Mesendoderm (in vitro differentiated cells): Measurements from ENCODE around the gene HP1BP3.

Experiments
- DNase-seq: peaks from one replicate; pipeline ENCODE4 v3.0.0; 2013
- H2AK5ac ChIP-seq: 2 replicates; pipeline ENCODE4 v1.6.1; 2013; ENCODE audit warnings: low read length, inconsistent platforms
- H2BK120ac ChIP-seq: 2 replicates; pipeline ENCODE4 v1.6.1; 2013; ENCODE audit warnings: low read depth, mild to moderate bottlenecking, low read length, moderate library complexity, mixed read lengths
- H2BK15ac ChIP-seq: replicated peaks from 2 replicates; pipeline ENCODE4 v1.6.1; 2013; ENCODE audit warnings: low read depth, mild to moderate bottlenecking, moderate library complexity
- H2BK5ac ChIP-seq: 2 replicates; pipeline ENCODE4 v1.6.1; 2013; ENCODE audit warnings: low read length, inconsistent platforms
- H3K18ac ChIP-seq: 2 replicates; pipeline ENCODE4 v1.6.1; 2013; ENCODE audit warnings: mild to moderate bottlenecking, low read length, mixed read lengths
- H3K23ac ChIP-seq: one replicate; pipeline ENCODE4 v1.6.1; 2013; ENCODE audit warnings: low read length
- H3K27ac ChIP-seq: 2 replicates; pipeline ENCODE4 v1.5.1; 2013; ENCODE audit warnings: low read depth, mild to moderate bottlenecking, inconsistent platforms, low read length, moderate library complexity
- H3K27me3 ChIP-seq: 2 replicates; pipeline ENCODE4 v1.6.1; 2013; ENCODE audit warnings: low read length, control low read depth, mild to moderate bottlenecking, inconsistent platforms; ENCODE audit not compliant: insufficient read depth, poor library complexity
- H3K36me3 ChIP-seq: 2 replicates; pipeline ENCODE4 v1.6.1; 2013; ENCODE audit warnings: low read length, inconsistent platforms; ENCODE audit not compliant: control insufficient read depth, insufficient read depth
- H3K4ac ChIP-seq: one replicate; pipeline ENCODE4 v1.6.1; 2013; ENCODE audit warnings: low read depth, mild to moderate bottlenecking, low read length, moderate library complexity
- H3K4me1 ChIP-seq: 2 replicates; pipeline ENCODE4 v1.6.1; 2013; ENCODE audit warnings: low read depth, low read length, inconsistent platforms; ENCODE audit not compliant: control insufficient read depth
- H3K4me2 ChIP-seq: 2 replicates; pipeline ENCODE4 v1.6.1; 2013; ENCODE audit warnings: low read length
- H3K4me3 ChIP-seq: 2 replicates; pipeline ENCODE4 v1.5.1; 2013; ENCODE audit warnings: mild to moderate bottlenecking, low read length
- H3K56ac ChIP-seq: one replicate; pipeline ENCODE4 v1.6.1; 2013; ENCODE audit warnings: low read length
- H3K79me1 ChIP-seq: 2 replicates; pipeline ENCODE4 v1.6.1; 2013; ENCODE audit warnings: low read length, inconsistent platforms
- H3K79me2 ChIP-seq: 2 replicates; pipeline ENCODE4 v1.6.1; 2013; ENCODE audit warnings: mild to moderate bottlenecking, low read length; ENCODE audit not compliant: control insufficient read depth, insufficient read depth
- H3K9ac ChIP-seq: 2 replicates; pipeline ENCODE4 v1.6.1; 2013; ENCODE audit warnings: low read length, inconsistent platforms
- H4K5ac ChIP-seq: one replicate; pipeline ENCODE4 v1.6.1; 2013; ENCODE audit warnings: low read length
- H4K8ac ChIP-seq: one replicate; pipeline ENCODE4 v1.6.1; 2013; ENCODE audit warnings: low read depth, mild to moderate bottlenecking, control low read depth, low read length, moderate library complexity
- WGBS: extraction: QIAGEN DNeasy Blood & Tissue Kit; methylation state at CpG from one replicate; pipeline ENCODE4 v1.1.7; 2013; ENCODE audit warnings: low lambda C conversion rate, missing lambda C conversion rate; ENCODE audit not compliant: insufficient coverage; ENCODE audit errors: extremely low coverage; 5-methylcytosine and 5-hydroxymethylcytosine counted together

The HP1BP3 gene

GRCh38 chr1:20705203-20705755 lies 81.8 kb downstream of the HP1BP3 start:
- Histone ChIP-seq H3K23ac (no peak overlapping the region), H3K27me3 (no peaks in the 10 kb centered on the region), H3K4ac (no peak overlapping the region), H3K27ac (no peak overlapping the region), H4K5ac (no peak overlapping the region), H3K56ac (no peak overlapping the region), H3K79me2 (no peaks in the 10 kb centered on the region), H2BK120ac (no peak overlapping the region), H2BK5ac (no peak overlapping the region), H3K4me1 (no peaks in the 10 kb centered on the region), H3K18ac (no peak overlapping the region), H2AK5ac (no peak overlapping the region), H4K8ac (no peak overlapping the region), H3K36me3 (no peaks in the 10 kb centered on the region), H3K9ac (no peak overlapping the region), H3K4me3 (no peak overlapping the region), H3K4me2 (no peak overlapping the region), H3K79me1 (no peaks in the 10 kb centered on the region), H2BK15ac (no peak overlapping the region)
- no CpG with 5 or more reads among the region's 15 CpGs for WGBS
- peak; percentile 16 for DNase-seq

GRCh38 chr1:20704390-20705202 lies 82.5 kb downstream of the HP1BP3 start:
- H2BK15ac ChIP-seq: no peak overlapping the region
- H3K4me1 ChIP-seq: no peaks in the 10 kb centered on the region
- no peak overlapping the region for H3K27ac ChIP-seq
- H2BK120ac ChIP-seq: no peak overlapping the region
- H4K8ac ChIP-seq: no peak overlapping the region
- H3K27me3 ChIP-seq: no peaks in the 10 kb centered on the region
- no peak overlapping the region for H3K4me2 ChIP-seq
- no peaks in the 10 kb centered on the region for H3K79me2 ChIP-seq
- no peaks in the 10 kb centered on the region for H3K36me3 ChIP-seq
- no peak overlapping the region for H3K23ac ChIP-seq
- no peak overlapping the region for H3K4me3 ChIP-seq
- no peak for DNase-seq
- H3K9ac ChIP-seq: no peak overlapping the region
- no peak overlapping the region for H3K4ac ChIP-seq
- H2BK5ac ChIP-seq: no peak overlapping the region
- H3K18ac ChIP-seq: no peak overlapping the region
- no peaks in the 10 kb centered on the region for H3K79me1 ChIP-seq
- no peak overlapping the region for H3K56ac ChIP-seq
- H4K5ac ChIP-seq: no peak overlapping the region
- no CpG with 5 or more reads among the region's 41 CpGs for WGBS
- H2AK5ac ChIP-seq: no peak overlapping the region

GRCh38 chr1:20703124-20703756 lies 83.9 kb downstream of the HP1BP3 start:
- H3K4me3 ChIP-seq: no peak overlapping the region
- DNase-seq: no peak
- H3K56ac ChIP-seq: no peak overlapping the region
- no peaks in the 10 kb centered on the region for H3K36me3 ChIP-seq
- H3K27ac ChIP-seq: no peak overlapping the region
- no peak overlapping the region for H3K9ac ChIP-seq
- no peaks in the 10 kb centered on the region for H3K79me2 ChIP-seq
- H2BK15ac ChIP-seq: no peak overlapping the region
- no peaks in the 10 kb centered on the region for H3K79me1 ChIP-seq
- H4K8ac ChIP-seq: no peak overlapping the region
- no peak overlapping the region for H4K5ac ChIP-seq
- no peaks in the 10 kb centered on the region for H3K4me1 ChIP-seq
- no peak overlapping the region for H3K23ac ChIP-seq
- H2BK5ac ChIP-seq: no peak overlapping the region
- 100% methylated on average over 3 of the region's 4 CpGs for WGBS
- no peak overlapping the region for H3K4me2 ChIP-seq
- H2AK5ac ChIP-seq: no peak overlapping the region
- H3K4ac ChIP-seq: no peak overlapping the region
- H3K27me3 ChIP-seq: no peaks in the 10 kb centered on the region
- H2BK120ac ChIP-seq: no peak overlapping the region
- H3K18ac ChIP-seq: no peak overlapping the region

- DNase-seq: no peak
- no peak overlapping the region for H3K9ac ChIP-seq
Observed at GRCh38 chr1:20702416-20702815, 84.7 kb downstream of the HP1BP3 start.

GRCh38 chr1:20701847-20702246 lies 85.3 kb downstream of the HP1BP3 start:
- no CpG with 5 or more reads among the region's 5 CpGs for WGBS
- Histone ChIP-seq H3K36me3 (no peaks in the 10 kb centered on the region), H3K56ac (no peak overlapping the region), H3K4me2 (no peak overlapping the region), H3K23ac (no peak overlapping the region), H2BK120ac (no peak overlapping the region), H3K79me1 (no peaks in the 10 kb centered on the region), H3K18ac (no peak overlapping the region), H3K4me1 (no peaks in the 10 kb centered on the region), H3K27ac (no peak overlapping the region), H3K27me3 (no peaks in the 10 kb centered on the region), H4K5ac (no peak overlapping the region), H2BK15ac (no peak overlapping the region), H3K9ac (no peak overlapping the region), H3K4me3 (no peak overlapping the region), H3K79me2 (no peaks in the 10 kb centered on the region), H2BK5ac (no peak overlapping the region), H3K4ac (no peak overlapping the region), H4K8ac (no peak overlapping the region), H2AK5ac (no peak overlapping the region)
- DNase-seq: no peak

More at GRCh38 chr1:20702416-20702815, 84.7 kb downstream of the HP1BP3 start:
- no peak overlapping the region for H3K4me3 ChIP-seq
- H3K4me2 ChIP-seq: no peak overlapping the region
- no peak overlapping the region for H4K8ac ChIP-seq
- H3K27ac ChIP-seq: no peak overlapping the region
- H4K5ac ChIP-seq: no peak overlapping the region
- H3K23ac ChIP-seq: no peak overlapping the region
- no peak overlapping the region for H3K18ac ChIP-seq
- no peak overlapping the region for H3K4ac ChIP-seq
- H3K79me2 ChIP-seq: no peaks in the 10 kb centered on the region
- H2AK5ac ChIP-seq: no peak overlapping the region
- no CpG with 5 or more reads among the region's 1 CpG for WGBS
- no peak overlapping the region for H2BK15ac ChIP-seq
- no peaks in the 10 kb centered on the region for H3K36me3 ChIP-seq
- no peaks in the 10 kb centered on the region for H3K4me1 ChIP-seq
- no peaks in the 10 kb centered on the region for H3K27me3 ChIP-seq
- no peak overlapping the region for H2BK120ac ChIP-seq
- no peak overlapping the region for H3K56ac ChIP-seq
- no peak overlapping the region for H2BK5ac ChIP-seq
- H3K79me1 ChIP-seq: no peaks in the 10 kb centered on the region
